Measurements from ENCODE around the gene TET2.

The TET2 gene

GRCh38 chr4:105146276-105147015 is at the start of gene TET2:
Gene TET2 (plus strand): TSS chr4:105146876. CDS start chr4:105233943, 87,067 bp downstream.
- no peak for DNase-seq

DNA sequence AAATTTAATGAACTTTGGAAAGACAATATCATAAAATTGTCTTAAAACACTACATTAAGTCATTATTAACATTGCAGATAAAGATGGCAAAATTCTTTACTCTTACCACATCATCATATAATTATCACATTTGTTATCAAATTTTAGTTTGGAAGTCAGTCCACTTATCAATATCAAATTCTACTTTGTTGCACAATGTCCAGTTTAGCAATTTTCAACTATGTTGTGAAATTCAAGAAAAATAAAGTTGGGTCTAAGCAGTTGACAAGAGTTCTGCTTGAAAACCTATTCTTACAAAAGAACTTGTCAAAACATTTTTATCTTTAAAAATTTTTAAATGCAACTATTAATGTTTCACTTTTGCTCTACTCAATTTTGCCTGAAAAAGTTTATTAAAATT is 44.7 kb upstream of the TET2 start:
- DNase-seq, result no peak

- no peak for DNase-seq
Measured at GRCh38 chr4:105106426-105106825, 40.2 kb upstream of the TET2 start.

DNA sequence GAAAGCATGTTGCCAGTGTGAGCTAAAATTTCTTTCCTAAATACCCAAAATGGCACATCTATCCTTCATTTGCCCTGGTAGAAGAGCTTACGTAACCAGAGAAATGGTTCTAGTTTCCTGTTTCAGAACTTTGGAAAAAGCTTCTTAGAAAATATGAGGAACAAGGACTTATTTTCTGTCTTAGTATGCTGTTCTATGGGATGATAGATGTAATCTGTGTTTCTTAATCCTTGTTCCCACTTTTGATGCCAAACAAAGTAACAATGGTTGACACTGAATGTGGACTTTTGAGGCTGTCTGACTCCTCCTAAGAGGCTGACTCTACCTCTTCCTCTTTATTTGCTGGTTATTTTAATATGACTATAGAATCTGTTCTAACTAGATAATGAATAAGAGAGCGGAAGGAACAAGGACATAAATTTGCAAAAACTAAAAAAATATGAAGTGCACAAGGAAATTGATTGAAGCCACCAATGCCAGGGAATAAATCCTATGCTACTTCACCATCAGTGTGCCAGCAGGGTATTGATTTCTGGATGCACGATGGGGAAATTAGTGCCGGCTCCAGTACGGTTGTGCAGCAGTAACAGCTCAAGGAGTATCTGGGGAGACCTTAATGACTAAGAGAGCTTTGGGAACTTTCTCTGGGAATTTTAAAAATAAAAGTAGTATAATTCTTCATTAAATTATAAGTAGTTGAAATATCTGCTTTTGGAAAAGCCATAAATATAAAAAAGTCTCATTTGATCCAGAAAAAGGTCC is 39.4 kb upstream of the TET2 start:
- no peak for DNase-seq

DNA sequence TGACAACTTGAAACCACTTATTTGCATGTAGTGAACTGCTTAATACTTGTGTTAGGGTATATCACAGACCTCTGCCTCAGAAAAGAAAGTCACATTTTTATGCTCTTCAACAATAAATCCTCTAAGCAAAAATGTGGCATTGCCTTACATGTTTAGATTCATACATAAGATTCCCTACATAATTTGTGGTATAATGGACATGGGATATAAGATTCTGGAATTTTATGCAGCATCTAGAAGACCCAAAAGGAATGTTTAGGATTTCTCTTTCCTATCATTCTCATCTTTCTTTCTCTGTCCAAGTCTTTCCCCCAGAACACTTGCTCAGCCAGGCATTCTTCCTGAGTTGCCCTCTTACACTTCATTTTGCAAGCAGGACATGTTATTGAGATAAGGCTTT is 37.7 kb upstream of the TET2 start:
- DNase-seq, result no peak

GRCh38 chr4:105112274-105112673 is 34.4 kb upstream of the TET2 start:
- DNase-seq, result no peak

DNA sequence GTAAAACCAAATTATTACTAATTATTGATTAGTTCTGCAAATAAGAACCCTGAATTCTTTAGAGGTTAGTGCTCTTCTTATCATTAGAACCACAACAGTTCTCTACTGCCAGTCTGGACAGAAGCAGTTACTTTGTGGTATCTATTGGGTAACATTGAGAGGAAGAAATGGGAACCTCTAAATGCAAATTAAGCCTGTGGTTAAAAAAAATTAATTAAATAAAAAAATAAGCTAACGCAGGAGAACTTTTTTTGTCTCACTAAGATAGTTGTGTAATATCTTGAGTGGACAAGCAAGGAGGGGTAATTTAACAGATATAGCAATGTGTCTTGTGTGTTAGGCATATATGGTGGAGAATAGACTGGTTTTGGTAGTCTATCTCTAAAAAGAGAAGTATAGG is 32.9 kb upstream of the TET2 start:
- no peak for DNase-seq

DNA sequence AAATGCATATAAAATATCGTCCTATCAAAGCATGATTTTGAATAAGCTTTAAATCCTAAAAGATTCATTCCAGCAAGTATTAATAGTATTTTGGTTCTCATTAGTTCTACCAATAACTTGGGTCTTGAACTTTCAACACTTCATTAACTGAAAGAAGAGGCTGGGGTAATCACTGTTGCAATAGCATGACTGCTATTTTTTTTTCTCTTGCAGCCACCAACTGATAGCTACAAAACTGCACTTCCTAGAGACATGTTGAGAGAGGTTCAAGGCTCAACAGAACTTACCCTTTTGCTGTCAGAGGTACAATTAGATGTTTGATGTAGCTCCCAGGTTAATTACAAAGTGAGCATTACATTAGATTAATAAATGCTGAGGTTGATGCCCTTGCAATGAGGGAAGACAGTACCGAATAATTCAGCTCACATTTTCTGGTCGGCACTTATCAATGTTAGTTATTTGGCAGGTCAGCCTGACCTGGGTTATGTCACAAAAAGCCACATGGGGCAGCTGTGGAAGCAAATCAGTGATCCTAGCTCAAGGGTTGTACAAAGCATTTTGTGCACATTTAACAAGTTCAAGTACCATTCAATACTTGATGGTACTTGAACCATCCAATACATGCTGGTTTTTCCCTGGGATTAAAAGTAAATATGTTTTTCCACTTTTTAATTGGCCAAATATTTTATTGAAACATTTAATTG is 29.9 kb upstream of the TET2 start:
- no peak for DNase-seq

GRCh38 chr4:105119356-105119755 is 27.3 kb upstream of the TET2 start:
- no peak for DNase-seq

DNA sequence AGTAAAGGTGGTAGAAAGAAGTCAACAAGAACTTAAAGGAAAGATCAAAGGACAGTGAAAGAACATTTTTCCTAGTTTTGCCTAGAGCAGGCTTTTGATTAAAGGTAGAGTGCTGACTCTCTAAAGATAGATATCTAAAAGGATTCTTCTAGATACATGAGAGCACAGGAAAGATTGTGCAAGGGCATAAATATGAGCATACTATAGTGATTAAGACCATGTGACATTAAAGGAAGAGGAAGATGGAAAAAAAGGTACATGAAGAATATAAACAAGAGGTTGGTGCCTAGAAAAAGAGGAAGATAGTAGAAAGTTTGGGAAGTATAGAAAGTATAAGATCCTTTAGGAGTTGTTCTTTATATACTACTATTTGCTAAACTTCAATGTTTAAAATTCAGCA is 26.1 kb upstream of the TET2 start:
- DNase-seq, result no peak

GRCh38 chr4:105122350-105122749 is 24.3 kb upstream of the TET2 start:
- DNase-seq, result no peak

- DNase-seq, result no peak
Measured at GRCh38 chr4:105126311-105127169, 20.1 kb upstream of the TET2 start.

- no peak for DNase-seq
Measured at GRCh38 chr4:105127170-105127445, 19.6 kb upstream of the TET2 start.

DNA sequence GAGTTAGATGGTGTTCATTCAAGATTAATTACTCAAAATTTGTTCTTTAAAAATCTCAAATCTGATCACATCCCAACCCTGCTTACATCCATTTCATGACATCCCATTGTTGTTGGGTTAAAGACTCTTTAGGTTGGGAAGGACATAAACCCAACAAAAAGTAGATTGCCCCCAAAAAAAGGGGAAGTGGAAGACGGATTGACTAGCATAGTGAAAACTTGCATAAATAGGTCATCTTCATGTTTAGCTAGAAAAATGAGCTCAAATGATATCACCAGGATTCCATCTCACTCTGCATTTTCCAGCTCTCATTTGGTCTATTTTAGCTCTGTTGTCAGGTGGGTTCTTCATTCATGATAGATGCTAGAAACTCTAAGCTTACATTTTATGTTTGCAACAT is 18.5 kb upstream of the TET2 start:
- DNase-seq, result no peak

DNA sequence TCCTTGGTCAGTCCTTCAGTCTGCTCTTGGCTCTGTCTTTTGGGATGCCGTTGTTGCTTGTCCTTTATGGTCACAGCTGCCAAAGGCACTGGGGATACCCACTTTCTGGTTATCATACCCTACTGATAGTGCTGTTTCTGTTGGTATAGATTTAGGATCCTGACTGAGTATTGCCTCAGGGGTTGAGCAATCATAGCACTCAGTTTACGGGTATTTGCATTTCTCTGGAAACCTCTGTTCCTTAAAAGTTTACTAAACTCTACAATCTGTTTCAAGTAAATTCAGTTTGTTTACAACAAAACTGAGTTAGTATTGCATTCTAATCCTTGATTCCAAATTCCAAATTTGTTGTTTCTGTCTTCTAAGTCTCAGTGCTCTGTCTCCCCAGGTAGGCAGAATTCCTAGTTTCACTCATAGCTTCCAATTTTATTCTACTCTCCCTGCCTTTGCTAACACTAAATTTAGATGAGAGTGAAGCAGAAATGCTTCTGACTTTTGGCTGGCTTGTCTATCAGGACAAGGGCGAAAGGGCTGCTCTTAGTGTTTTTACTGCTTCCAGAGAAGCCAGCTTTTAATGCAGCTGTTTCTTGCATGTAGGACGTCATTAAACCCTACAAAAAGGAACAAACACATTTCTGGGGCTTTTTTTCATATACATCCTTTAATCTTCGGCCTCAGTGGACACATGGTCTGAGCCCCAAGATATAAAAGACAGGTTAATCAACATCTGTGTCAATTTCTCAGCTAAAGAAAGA is 17.2 kb upstream of the TET2 start:
- DNase-seq, result no peak

- no peak for DNase-seq
Measured at GRCh38 chr4:105130945-105131344, 15.7 kb upstream of the TET2 start.

- DNase-seq, result no peak
Measured at GRCh38 chr4:105133976-105134375, 12.7 kb upstream of the TET2 start.

GRCh38 chr4:105135785-105136184 is 10.9 kb upstream of the TET2 start:
- DNase-seq, result no peak

GRCh38 chr4:105137121-105137875 is 9.4 kb upstream of the TET2 start:
- no peak for DNase-seq

- DNase-seq, result no peak
Measured at GRCh38 chr4:105139646-105140045, 7.0 kb upstream of the TET2 start.

DNA sequence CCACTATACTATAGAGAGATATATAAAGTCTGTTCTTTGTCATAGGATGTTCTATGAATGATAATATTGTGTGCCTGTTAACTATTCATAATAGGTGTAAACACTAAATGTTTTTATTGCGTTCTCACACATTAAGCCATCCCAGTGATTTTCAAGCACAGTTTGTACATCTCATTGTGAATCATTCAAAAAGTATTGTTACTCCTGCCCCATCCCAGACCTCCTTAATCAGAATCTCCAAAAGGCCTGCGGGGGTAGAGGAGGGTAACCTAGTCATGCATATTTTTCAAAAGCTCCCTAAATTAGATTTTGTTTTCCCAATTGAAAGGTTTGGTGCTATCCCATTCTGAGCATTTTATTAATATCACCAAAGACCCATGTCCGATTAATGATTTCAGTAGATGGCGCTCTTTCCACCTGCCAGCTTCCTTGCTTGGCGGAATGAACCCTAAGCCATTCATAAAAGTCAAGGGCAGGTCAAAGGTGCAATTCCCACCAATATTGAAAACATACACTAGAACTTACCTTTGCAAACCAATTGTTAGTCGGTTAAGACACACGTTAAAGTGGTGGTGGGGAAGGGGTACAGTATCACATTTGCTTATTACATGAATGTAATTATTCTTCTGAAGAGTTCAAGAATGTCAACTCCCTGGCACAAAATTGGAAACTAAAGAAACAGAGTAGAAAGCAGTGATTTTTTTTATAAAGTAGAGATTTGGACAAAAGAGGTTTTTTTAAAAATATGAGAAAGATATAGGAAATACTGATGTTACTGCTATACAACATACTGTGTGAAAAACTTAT is 5.8 kb upstream of the TET2 start:
- no peak for DNase-seq
